Measurements from ENCODE around the gene GRHL1. TPM values are rescaled to one million over a fixed set of nuclear protein-coding genes. Genes with fewer than 3 reads are reported as not detected.

Gene GRHL1
- total and polyA plus RNA-seq, 2 of the 8 experiments (the other 6 are each of a cell fraction or from before 2014, with no cell fraction given): 1.3 to 3.6 TPM

DNA sequence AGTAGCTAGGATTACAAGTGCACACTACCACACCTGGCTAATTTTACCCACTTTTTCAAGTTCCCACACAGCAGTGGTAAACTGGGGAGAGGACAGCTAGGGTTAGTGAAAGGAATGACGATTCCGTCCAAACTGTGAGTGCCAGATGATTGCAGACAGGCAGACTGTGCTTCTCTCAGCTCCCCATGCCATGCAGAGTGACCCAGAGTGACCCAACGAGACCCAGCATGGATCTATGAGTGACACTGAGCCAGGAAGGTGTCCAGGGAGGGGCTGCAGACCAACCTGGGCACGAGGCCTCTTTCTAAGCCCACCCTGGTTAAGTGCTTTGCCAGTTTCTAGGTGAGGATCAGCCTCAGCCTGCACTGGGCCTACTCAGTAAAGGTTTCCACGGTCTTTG, 84.1 kb downstream of the GRHL1 start:
- WGBS, 2 experiments (ENCODE audit: extremely low coverage in 1 of 2, insufficient coverage in 1 of 2, insufficient read length in 1 of 2, insufficient replicate concordance in 2 of 2, low coverage in 1 of 2, low lambda C conversion rate in 2 of 2, missing lambda C conversion rate in 1 of 2): 84% methylated on average over 5 of the region's 5 CpGs; no CpG with 5 or more reads in 1 of the 2 experiments
- H2BK20ac ChIP-seq (ENCODE audit: low read length): no peak overlapping the region
- H3K27ac ChIP-seq (ENCODE audit: low read depth, low read length): no peak overlapping the region
- H4K5ac ChIP-seq (ENCODE audit: insufficient read length, low read depth, low read length): no peak overlapping the region
- H3K14ac ChIP-seq (ENCODE audit: insufficient read length): no peak overlapping the region
- no peaks in the 10 kb centered on the region for H3K36me3 ChIP-seq (ENCODE audit: control insufficient read depth in 2 of 4, insufficient read depth in 4 of 4, low read length in 3 of 4)
- peaks cover 0 to 2% (median 0%) of the 10 kb centered on the region in 4 experiments; a peak in 2 of 7 replicates for H3K4me1 ChIP-seq (replicated peaks in 1 of 4; ENCODE audit: control insufficient read depth in 3 of 4, insufficient read depth in 4 of 4, low read length in 3 of 4)
- no peaks in the 10 kb centered on the region for H3K9me3 ChIP-seq (ENCODE audit: insufficient read depth in 2 of 2, low read depth in 1 of 2, low read length in 1 of 2)
- ChIA-PET POLR2A (ENCODE audit: partially characterized antibody) (interaction anchor here (1.0 to 2.9 kb wide), 3 partner anchors 8 to 12 kb away, joined by 3 to 19 read pairs (median 6); partner anchors contain the start of gene KLF11), CTCF (ENCODE audit: partially characterized antibody) (interaction anchor here (0.9 to 3.3 kb wide), 14 partner anchors 9 to 272 kb away, joined by 3 to 42 read pairs (median 4); no protein-coding TSS in a partner anchor)
- H2AFZ ChIP-seq (ENCODE audit: low read length): 0 out of 2 replicates have a peak overlapping the region, but pooled peaks have one; percentile 5
- H2AK5ac ChIP-seq (ENCODE audit: low read depth, low read length): no peak overlapping the region
- no peak overlapping the region for H3K56ac ChIP-seq (replicated peaks; ENCODE audit: insufficient read length, low read depth, low read length)
- no peak overlapping the region for H3K4ac ChIP-seq (replicated peaks; ENCODE audit: insufficient read length, low read depth, low read length)
- no peak overlapping the region for H3K9ac ChIP-seq (replicated peaks in 1 of 4; ENCODE audit: extremely low read depth in 1 of 4, low read depth in 3 of 4, low read length in 3 of 4)
- no peak overlapping the region for H2BK120ac ChIP-seq (replicated peaks; ENCODE audit: low read depth, low read length)
- no peak overlapping the region for H3K23ac ChIP-seq (ENCODE audit: insufficient read length)
- H3K18ac ChIP-seq (ENCODE audit: extremely low read depth, low read length): no peak overlapping the region
- H3K23me2 ChIP-seq (ENCODE audit: low read depth, low read length): no peaks in the 10 kb centered on the region
- peak overlapping the region; percentile 68; the same call in 1 of the 2 replicates for H2BK12ac ChIP-seq (ENCODE audit: low read depth, low read length)
- DNase-seq (ENCODE audit: low read depth in 1 of 2, low spot score in 2 of 2): no peak
- no peak overlapping the region for H2BK5ac ChIP-seq (ENCODE audit: low read depth, low read length)
- no peak overlapping the region for H3K4me3 ChIP-seq (ENCODE audit: extremely low read depth in 1 of 4, insufficient read depth in 2 of 4, low read depth in 3 of 4, low read length in 4 of 4)
- no peak overlapping the region for H4K91ac ChIP-seq (replicated peaks; ENCODE audit: insufficient read length, low read length)
- no peaks in the 10 kb centered on the region for H4K20me1 ChIP-seq (replicated peaks in 1 of 2; ENCODE audit: control insufficient read depth in 1 of 2, insufficient read depth in 2 of 2, low read length in 2 of 2)
- H3K27me3 ChIP-seq (replicated peaks in 1 of 4; ENCODE audit: control insufficient read depth in 3 of 4, extremely low read depth in 1 of 4, insufficient read depth in 3 of 4, low read length in 3 of 4): peaks cover 0 to 1% (median under 1%) of the 10 kb centered on the region in 4 experiments; a peak in 4 of 7 replicates
- no peaks in the 10 kb centered on the region for H3K79me2 ChIP-seq (ENCODE audit: control insufficient read depth in 1 of 2, insufficient read depth in 2 of 2, low read length in 2 of 2)
- no peaks in the 10 kb centered on the region for H3K79me1 ChIP-seq (ENCODE audit: low read depth, low read length)
- H2BK15ac ChIP-seq (ENCODE audit: low read length): peak overlapping the region; percentile 19; the same call in 1 of the 2 replicates
- H3K4me2 ChIP-seq (ENCODE audit: insufficient read depth in 1 of 2, low read depth in 2 of 2, low read length in 2 of 2): no peak overlapping the region
- no peak for FAIRE-seq
- no peak overlapping the region for H4K8ac ChIP-seq (ENCODE audit: extremely low read depth, insufficient read depth, low read length)
- TF ChIP-seq RBBP5 (IDR thresholded peaks at IDR 0.05; ENCODE audit: borderline replicate concordance, low read depth, low read length) (no peak), HDAC6 (IDR thresholded peaks at IDR 0.05; ENCODE audit: low read depth, low read length) (no peak), CREB1 (IDR thresholded peaks at IDR 0.05) (no peak), JUN (IDR thresholded peaks at IDR 0.05; ENCODE audit: low read depth, low read length) (no peak), RNF2 (IDR thresholded peaks at IDR 0.05; ENCODE audit: borderline replicate concordance, low read depth, low read length, missing control alignments, poor library complexity, severe bottlenecking) (no peak), TBP (IDR thresholded peaks at IDR 0.05; ENCODE audit: low read depth, low read length) (no peak)

All from H1 (cell line).